GM13977 (cell line): ENCODE data around the gene INPP4B.

Experiments
- DNase-seq: peaks from one replicate; pipeline ENCODE4 v3.0.0; 2012; ENCODE audit warnings: low spot score
- in situ Hi-C: fragments of 300-500 bp; cut with MboI; formaldehyde crosslinking; loops from one replicate; pipeline ENCODE4 v1.12.0; 2022; ENCODE audit warnings: low sequenced_read_pairs, low pct_unique_long_range_greater_than_20kb, mixed read lengths, inconsistent platforms; ENCODE audit not compliant: unreplicated experiment
- TF ChIP-seq, protein P1 (sequence below): IDR thresholded peaks from 2 replicates; pipeline ENCODE4 v1.5.1; 2012; ENCODE audit warnings: mild to moderate bottlenecking, control low read depth; ENCODE audit not compliant: insufficient read depth; ENCODE audit errors: extremely low read depth, missing control alignments

INPP4B gene

GRCh38 chr4:142418697-142419096, 427.4 kb downstream of the INPP4B start:
- in situ Hi-C loops: no loop called here
- no peak for DNase-seq
- TF ChIP-seq, protein P1, sequence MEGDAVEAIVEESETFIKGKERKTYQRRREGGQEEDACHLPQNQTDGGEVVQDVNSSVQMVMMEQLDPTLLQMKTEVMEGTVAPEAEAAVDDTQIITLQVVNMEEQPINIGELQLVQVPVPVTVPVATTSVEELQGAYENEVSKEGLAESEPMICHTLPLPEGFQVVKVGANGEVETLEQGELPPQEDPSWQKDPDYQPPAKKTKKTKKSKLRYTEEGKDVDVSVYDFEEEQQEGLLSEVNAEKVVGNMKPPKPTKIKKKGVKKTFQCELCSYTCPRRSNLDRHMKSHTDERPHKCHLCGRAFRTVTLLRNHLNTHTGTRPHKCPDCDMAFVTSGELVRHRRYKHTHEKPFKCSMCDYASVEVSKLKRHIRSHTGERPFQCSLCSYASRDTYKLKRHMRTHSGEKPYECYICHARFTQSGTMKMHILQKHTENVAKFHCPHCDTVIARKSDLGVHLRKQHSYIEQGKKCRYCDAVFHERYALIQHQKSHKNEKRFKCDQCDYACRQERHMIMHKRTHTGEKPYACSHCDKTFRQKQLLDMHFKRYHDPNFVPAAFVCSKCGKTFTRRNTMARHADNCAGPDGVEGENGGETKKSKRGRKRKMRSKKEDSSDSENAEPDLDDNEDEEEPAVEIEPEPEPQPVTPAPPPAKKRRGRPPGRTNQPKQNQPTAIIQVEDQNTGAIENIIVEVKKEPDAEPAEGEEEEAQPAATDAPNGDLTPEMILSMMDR: no peak

GRCh38 chr4:142416711-142417275, 429.3 kb downstream of the INPP4B start:
- TF ChIP-seq, protein P1: no peak
- DNase-seq: no peak
- in situ Hi-C loops: no loop called here

DNA sequence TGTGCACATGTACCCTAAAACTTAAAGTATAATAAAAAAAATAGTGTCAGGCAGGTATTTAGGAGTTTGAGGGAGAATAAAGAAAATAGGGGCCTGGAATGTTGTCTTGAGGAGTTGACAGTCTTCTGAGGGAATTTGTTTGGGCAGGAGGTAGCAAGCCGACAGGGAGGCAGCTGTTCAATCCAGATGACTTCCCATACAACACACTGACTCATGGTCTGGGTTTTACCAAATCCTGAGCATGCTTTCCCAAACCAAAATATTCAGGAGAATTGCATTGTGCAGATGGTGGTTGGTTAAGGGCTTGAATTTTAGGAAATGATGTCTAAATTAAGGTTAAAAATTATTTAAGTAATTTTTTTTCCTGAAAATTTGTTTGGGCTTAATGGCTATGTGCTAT, 430.0 kb downstream of the INPP4B start:
- in situ Hi-C loops: no loop called here
- no peak for DNase-seq
- TF ChIP-seq, protein P1: no peak

- in situ Hi-C loops: no loop called here
- TF ChIP-seq, protein P1: no peak
Measured at GRCh38 chr4:142414366-142414990, 431.6 kb downstream of the INPP4B start.

DNA sequence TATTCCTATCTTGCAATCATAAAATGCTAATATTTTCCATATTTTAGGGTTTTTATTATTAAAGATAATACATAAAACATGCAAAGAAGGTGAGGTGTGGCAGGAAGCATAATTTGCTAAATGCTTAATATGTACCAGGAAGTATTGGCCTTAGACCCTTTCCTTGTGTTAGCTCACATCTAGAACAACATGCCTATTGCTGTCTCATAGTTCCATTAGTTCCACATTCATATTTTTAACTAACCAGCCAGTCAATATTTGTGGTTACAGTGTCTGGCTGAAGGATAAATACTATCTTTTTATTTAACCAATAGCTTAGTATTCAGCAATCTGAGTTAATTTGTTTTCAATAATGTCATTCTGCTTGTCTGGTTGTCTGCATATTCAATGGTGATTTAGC, 432.6 kb downstream of the INPP4B start:
- in situ Hi-C loops: no loop called here
- TF ChIP-seq, protein P1: no peak
- no peak for DNase-seq

More at GRCh38 chr4:142414366-142414990, 431.6 kb downstream of the INPP4B start:
- no peak for DNase-seq

- in situ Hi-C loops: no loop called here
- no peak for DNase-seq
- TF ChIP-seq, protein P1: no peak
Measured at GRCh38 chr4:142411993-142412392, 434.1 kb downstream of the INPP4B start.

GRCh38 chr4:142408003-142408441, 438.1 kb downstream of the INPP4B start:
- DNase-seq: no peak
- in situ Hi-C loops: no loop called here
- TF ChIP-seq, protein P1: no peak
